Neuronal stem cell (in vitro differentiated cells): Measurements from ENCODE around the gene CAMSAP2.

Source experiments
- DNase-seq: peaks from one replicate; pipeline ENCODE4 v3.0.0-alpha.2; 2013; ENCODE audit warnings: low spot score
- H2AFZ ChIP-seq: one replicate; pipeline ENCODE4 v1.6.1; 2013; ENCODE audit warnings: mild to moderate bottlenecking, low read length, inconsistent platforms
- H2AK5ac ChIP-seq: 2 replicates; pipeline ENCODE4 v1.6.1; 2013; ENCODE audit warnings: low read depth, mild to moderate bottlenecking, inconsistent platforms, low read length, moderate library complexity, mixed read lengths
- H2BK120ac ChIP-seq: 2 replicates; pipeline ENCODE4 v1.6.1; 2013; ENCODE audit warnings: low read depth, mild to moderate bottlenecking, inconsistent platforms, low read length, moderate library complexity, mixed read lengths
- H2BK12ac ChIP-seq: one replicate; pipeline ENCODE4 v1.6.1; 2013; ENCODE audit warnings: low read length, inconsistent platforms
- H2BK15ac ChIP-seq: 2 replicates; pipeline ENCODE4 v1.6.1; 2013; ENCODE audit warnings: mild to moderate bottlenecking, low read length, inconsistent platforms, mixed read lengths
- H2BK5ac ChIP-seq: one replicate; pipeline ENCODE4 v1.6.1; 2013; ENCODE audit warnings: inconsistent platforms, mild to moderate bottlenecking, low read length, moderate library complexity
- H3K14ac ChIP-seq: one replicate; pipeline ENCODE4 v1.6.1; 2013; ENCODE audit warnings: low read length, inconsistent platforms
- H3K18ac ChIP-seq: 2 replicates; pipeline ENCODE4 v1.6.1; 2013; ENCODE audit warnings: low read length, inconsistent platforms
- H3K23ac ChIP-seq: 2 replicates; pipeline ENCODE4 v1.6.1; 2013; ENCODE audit warnings: low read depth, mild to moderate bottlenecking, mixed read lengths, low read length, inconsistent platforms; ENCODE audit not compliant: poor library complexity
- H3K27ac ChIP-seq: replicated peaks from 3 replicates; pipeline ENCODE4 v1.5.1; 2013; ENCODE audit warnings: low read length, inconsistent platforms
- H3K27me3 ChIP-seq, 3 experiments: 2 replicates each; pipeline ENCODE4 v1.6.1; 2013; ENCODE audit warnings: low read length in 3 of 3, mild to moderate bottlenecking in 2 of 3, inconsistent platforms in 1 of 3, low read depth in 1 of 3, mixed read lengths in 1 of 3, moderate library complexity in 1 of 3; ENCODE audit not compliant: control insufficient read depth in 3 of 3, insufficient read depth in 3 of 3
- H3K36me3 ChIP-seq, 2 donors: replicated peaks in 1 of 2; 2 replicates each; pipeline ENCODE4 v1.6.1; 2013; ENCODE audit warnings: low read length in 2 of 2; ENCODE audit not compliant: control insufficient read depth in 2 of 2, insufficient read depth in 2 of 2
- H3K4ac ChIP-seq: 2 replicates; pipeline ENCODE4 v1.6.1; 2013; ENCODE audit warnings: inconsistent platforms, mild to moderate bottlenecking, low read length, moderate library complexity
- H3K4me1 ChIP-seq, 2 donors: 1 replicate in 1 of 2; 2 replicates in 1 of 2; pipeline ENCODE4 v1.6.1; 2013; ENCODE audit warnings: low read length in 2 of 2, low read depth in 1 of 2; ENCODE audit not compliant: control insufficient read depth in 2 of 2, insufficient read depth in 1 of 2
- H3K4me2 ChIP-seq: one replicate; pipeline ENCODE4 v1.6.1; 2013; ENCODE audit warnings: mild to moderate bottlenecking, low read length, inconsistent platforms; ENCODE audit not compliant: insufficient read depth, poor library complexity, severe bottlenecking
- H3K4me3 ChIP-seq, 2 donors: 2 replicates each; pipeline ENCODE4 v1.5.1; 2013; ENCODE audit warnings: low read length in 2 of 2, mild to moderate bottlenecking in 2 of 2, inconsistent platforms in 1 of 2, moderate library complexity in 1 of 2
- H3K79me1 ChIP-seq: one replicate; pipeline ENCODE4 v1.6.1; 2013; ENCODE audit warnings: low read depth, mild to moderate bottlenecking, inconsistent platforms, low read length, moderate library complexity
- H3K9ac ChIP-seq: one replicate; pipeline ENCODE4 v1.6.1; 2013; ENCODE audit warnings: mild to moderate bottlenecking, low read depth, low read length, inconsistent platforms; ENCODE audit not compliant: poor library complexity
- H3K9me3 ChIP-seq, 2 donors: replicated peaks in 1 of 2; 2 replicates each; pipeline versions ENCODE3 to v1.6.1; 2013; ENCODE audit warnings: low read length in 2 of 2, mild to moderate bottlenecking in 2 of 2, inconsistent platforms in 1 of 2, low read depth in 1 of 2, mixed read lengths in 1 of 2, moderate library complexity in 1 of 2; ENCODE audit not compliant: control insufficient read depth in 2 of 2, insufficient read depth in 1 of 2
- H4K8ac ChIP-seq: one replicate; pipeline ENCODE4 v1.6.1; 2013; ENCODE audit warnings: low read depth, mild to moderate bottlenecking, inconsistent platforms, low read length, moderate library complexity
- H4K91ac ChIP-seq: one replicate; pipeline ENCODE4 v1.6.1; 2013; ENCODE audit warnings: low read length, low read depth, mild to moderate bottlenecking, inconsistent platforms; ENCODE audit not compliant: poor library complexity
- WGBS, 2 donors: extraction: QIAGEN DNeasy Blood & Tissue Kit; methylation state at CpG; one replicate each; pipeline ENCODE4 v1.1.7; 2013; ENCODE audit warnings: missing lambda C conversion rate in 2 of 2, mixed read lengths in 1 of 2; ENCODE audit not compliant: insufficient read length in 2 of 2, insufficient replicate concordance in 1 of 2; ENCODE audit errors: extremely low coverage in 2 of 2; 5-methylcytosine and 5-hydroxymethylcytosine counted together

Gene CAMSAP2

DNA sequence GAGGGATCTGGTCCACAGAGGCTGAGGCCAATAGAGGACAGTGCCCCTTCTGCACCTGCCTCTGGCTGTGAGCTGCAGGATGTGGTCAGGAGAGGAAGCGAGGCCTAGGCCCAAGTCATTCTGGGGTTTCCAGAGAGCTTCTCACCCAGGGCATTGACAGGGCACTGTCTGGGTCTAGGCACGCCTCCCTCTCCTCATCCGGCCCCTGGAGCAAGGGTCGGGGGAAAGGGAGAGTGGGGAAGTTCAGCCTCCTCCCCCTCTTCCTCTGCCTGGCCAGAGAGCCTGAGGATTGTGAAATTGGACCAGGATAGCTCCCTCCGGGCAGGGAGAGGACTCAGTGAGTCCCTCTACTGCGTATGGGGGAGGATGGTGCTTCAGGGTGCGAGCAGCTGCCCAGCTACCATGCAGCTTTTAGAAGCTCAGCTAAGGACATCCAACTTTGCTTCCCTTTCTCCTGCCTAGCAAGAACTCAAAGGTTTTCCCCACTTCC lies 149.7 kb downstream of the CAMSAP2 start:
- Histone ChIP-seq H2BK120ac (peak overlapping the region; percentile 4), H2BK12ac (no peak overlapping the region), H3K79me1 (no peaks in the 10 kb centered on the region), H3K27ac (no peak overlapping the region), H2BK15ac (peak overlapping the region; percentile 6), H3K18ac (peak overlapping the region; percentile 8), H2AFZ (peak overlapping the region; percentile 62), H3K4me2 (no peak overlapping the region), H3K4ac (no peak overlapping the region), H3K4me3 (no peak overlapping the region), H2AK5ac (no peak overlapping the region), H3K4me1 (peaks cover 25 to 29% of the 10 kb centered on the region in 2 donors), H3K9ac (no peak overlapping the region), H3K23ac (no peak overlapping the region), H2BK5ac (no peak overlapping the region), H3K27me3 (no peaks in the 10 kb centered on the region), H3K9me3 (no peaks in the 10 kb centered on the region), H4K8ac (no peak overlapping the region), H3K36me3 (peaks cover 0 to 6% of the 10 kb centered on the region in 2 donors), H4K91ac (no peak overlapping the region), H3K14ac (no peak overlapping the region)
- DNase-seq = no peak
- WGBS, 2 donors = no CpG with 5 or more reads among the region's 7 CpGs

- no peak overlapping the region for H3K27ac ChIP-seq
- H3K9me3 ChIP-seq = no peaks in the 10 kb centered on the region
- no peak overlapping the region for H3K4me2 ChIP-seq
- no peak overlapping the region for H2BK15ac ChIP-seq
- H2BK5ac ChIP-seq = no peak overlapping the region
- no peak overlapping the region for H2BK12ac ChIP-seq
- no peaks in the 10 kb centered on the region for H3K27me3 ChIP-seq
- no peak overlapping the region for H3K18ac ChIP-seq
- WGBS, 2 donors = no CpG with 5 or more reads among the region's 2 CpGs
- no peak overlapping the region for H2BK120ac ChIP-seq
- H3K36me3 ChIP-seq = peaks cover 0 to 17% of the 10 kb centered on the region in 2 donors
- no peak overlapping the region for H2AK5ac ChIP-seq
- no peak overlapping the region for H3K4ac ChIP-seq
- peaks cover 35 to 40% of the 10 kb centered on the region in 2 donors for H3K4me1 ChIP-seq
- DNase-seq = no peak
- no peak overlapping the region for H3K14ac ChIP-seq
- H3K23ac ChIP-seq = no peak overlapping the region
- no peak overlapping the region for H2AFZ ChIP-seq
- H3K9ac ChIP-seq = no peak overlapping the region
- H3K4me3 ChIP-seq = no peak overlapping the region
- H4K91ac ChIP-seq = no peak overlapping the region
- H4K8ac ChIP-seq = no peak overlapping the region
- no peaks in the 10 kb centered on the region for H3K79me1 ChIP-seq
These were observed 150.9 kb downstream of the CAMSAP2 start for GRCh38 chr1:200889571-200889970.

DNA sequence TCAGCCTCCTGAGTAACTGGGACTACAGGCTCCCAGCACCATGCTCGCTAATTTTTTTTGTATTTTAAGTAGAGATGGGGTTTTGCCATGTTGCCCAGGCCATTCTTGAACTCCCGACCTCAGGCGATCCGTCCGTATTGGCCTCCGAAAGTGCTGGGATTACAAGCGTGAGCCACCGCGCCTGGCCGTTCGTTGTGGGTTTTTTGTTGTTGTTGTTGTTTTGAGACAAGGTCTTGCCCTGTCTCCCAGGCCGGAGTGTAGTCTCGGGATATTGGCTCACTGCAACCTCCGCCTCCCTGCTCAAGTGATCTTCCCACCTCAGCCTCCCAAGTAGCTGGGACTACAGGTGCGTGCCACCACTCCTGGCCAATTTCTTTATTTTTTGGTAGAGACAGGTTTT lies 151.3 kb downstream of the CAMSAP2 start:
- Histone ChIP-seq H3K9ac (no peak overlapping the region), H3K79me1 (peaks cover 3% of the 10 kb centered on the region), H2AK5ac (peak overlapping the region; percentile 93), H3K4me3 (peak overlapping the region in 1 of 2 donors; percentile 90), H3K4ac (no peak overlapping the region), H4K8ac (no peak overlapping the region), H2BK5ac (peak overlapping the region; percentile 97), H2BK120ac (no peak overlapping the region), H3K23ac (no peak overlapping the region), H2AFZ (no peak overlapping the region), H2BK15ac (peak overlapping the region; percentile 79), H3K27ac (no peak overlapping the region), H3K18ac (no peak overlapping the region), H3K4me2 (no peak overlapping the region), H3K14ac (no peak overlapping the region), H3K27me3 (no peaks in the 10 kb centered on the region), H3K36me3 (peaks cover 0 to 21% of the 10 kb centered on the region in 2 donors), H3K9me3 (no peaks in the 10 kb centered on the region), H3K4me1 (peaks cover 39 to 43% of the 10 kb centered on the region in 2 donors), H4K91ac (no peak overlapping the region), H2BK12ac (no peak overlapping the region)
- no peak for DNase-seq
- WGBS, 2 donors = no CpG with 5 or more reads among the region's 15 CpGs

DNA sequence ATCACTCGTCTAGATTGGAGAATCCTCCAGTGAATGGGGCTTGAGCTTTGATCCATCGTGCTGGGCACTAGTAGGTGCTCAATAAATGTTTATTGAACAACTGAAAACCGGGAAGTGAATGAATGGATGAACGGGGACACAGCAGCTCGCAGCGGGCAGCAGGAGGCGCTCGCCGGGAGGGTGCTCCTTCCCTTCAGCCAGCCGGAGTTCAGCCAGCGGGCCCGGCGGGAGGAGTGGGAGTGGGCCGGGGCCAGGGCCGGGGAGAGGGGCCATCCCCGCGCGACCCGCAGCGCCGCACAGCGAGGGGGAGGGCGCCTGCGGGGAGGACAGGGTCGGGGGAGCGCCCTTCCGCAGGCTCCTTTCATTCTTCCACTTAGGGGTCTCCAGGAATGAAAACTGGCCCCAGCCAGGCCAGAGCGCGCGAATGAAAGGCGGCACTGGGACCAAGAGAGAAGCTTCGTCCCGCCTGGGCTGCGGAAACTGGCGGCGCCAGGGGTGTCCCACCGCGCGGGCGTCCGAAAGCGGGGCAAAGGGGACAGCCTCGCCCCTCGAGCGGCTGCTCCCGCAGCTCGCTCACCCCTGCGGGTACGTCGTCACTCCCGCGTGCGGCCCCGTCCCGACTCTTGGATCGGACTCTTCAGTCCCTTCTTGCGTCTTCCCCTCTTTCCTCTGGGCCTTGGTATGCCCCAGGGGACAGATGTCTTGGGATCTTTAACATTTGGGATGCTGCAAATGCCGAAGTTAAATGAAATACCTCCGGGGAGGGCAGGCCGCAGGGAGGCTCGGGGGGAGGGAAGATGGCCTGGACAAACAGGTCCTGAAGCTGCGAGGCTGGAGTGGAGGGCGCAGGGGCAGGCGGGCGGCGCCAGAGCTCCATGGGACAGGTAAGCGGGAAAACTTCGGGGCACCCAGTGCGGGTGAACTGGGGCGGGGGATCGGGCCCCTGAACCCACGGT lies 152.4 kb downstream of the CAMSAP2 start:
- peak; percentile 91 for DNase-seq
- Histone ChIP-seq H3K27me3 (no peaks in the 10 kb centered on the region), H3K18ac (peak overlapping the region; percentile 99), H3K27ac (peak overlapping the region; percentile 99), H3K4me3 (peak overlapping the region; percentile 85 to 90), H3K4ac (peak overlapping the region; percentile 84), H2BK120ac (peak overlapping the region; percentile 98), H3K23ac (peak overlapping the region; percentile 83), H3K36me3 (peaks cover 0 to 32% of the 10 kb centered on the region in 2 donors), H4K8ac (no peak overlapping the region), H4K91ac (peak overlapping the region; percentile 94), H2BK12ac (peak overlapping the region; percentile 34), H3K79me1 (peaks cover 5% of the 10 kb centered on the region), H3K14ac (peak overlapping the region; percentile 72), H3K9ac (peak overlapping the region; percentile 99), H2BK5ac (peak overlapping the region; percentile 97), H3K4me1 (peaks cover 43 to 50% of the 10 kb centered on the region in 2 donors), H3K9me3 (no peaks in the 10 kb centered on the region), H2AK5ac (peak overlapping the region; percentile 93), H2AFZ (peak overlapping the region; percentile 91), H3K4me2 (peak overlapping the region; percentile 68), H2BK15ac (no peak overlapping the region)
- no CpG with 5 or more reads among the region's 72 CpGs for WGBS, 2 donors
